ENCODE results near the gene PTBP1.

GRCh38 chr19:782878-783668, 14.2 kb upstream of the PTBP1 start:
- no peak for TF ChIP-seq CTCF (IDR thresholded peaks at IDR 0.05; ENCODE audit: insufficient read depth, low read length, poor library complexity, severe bottlenecking)
- no peak for TF ChIP-seq EZH2phosphoT487 (conservative IDR thresholded peaks at IDR 0.05; ENCODE audit: low read length)

All from SU-DHL-6 (cell line).